Activated naive CD4-positive, alpha-beta T cell treated with anti-CD3 and anti-CD28 coated beads for 36 hours (primary cell): ENCODE data around the gene CERK. TPM values are rescaled to one million over a fixed set of nuclear protein-coding genes. Genes with fewer than 3 reads are reported as not detected.
A peak's percentile ranks its signal among the peaks of the same experiment; 100 is the strongest.
"Not testable (repeated sequence)": the region's sequence is repeated elsewhere in the genome, so short reads cannot be mapped to it uniquely, and the experiment has no call there.

Source experiments
- CTCF ChIA-PET: fragments of 350-600 bp; sonication (Branson Sonifier 250); formaldehyde crosslinking; loops from one replicate; lab custom pipeline; 2021; ENCODE audit warnings: antibody characterized with exemption; lab: Charles Lee
- DNase-seq: peaks from one replicate; pipeline ENCODE4 v3.0.0-alpha.2; 2020
- H3K27ac Mint-ChIP-seq: one replicate; pipeline ENCODE4 v1.8.0; 2021; ENCODE audit warnings: mild to moderate bottlenecking, mixed read lengths
- H3K27me3 Mint-ChIP-seq: one replicate; pipeline ENCODE4 v1.8.0; 2021; ENCODE audit warnings: low read depth, mixed read lengths
- H3K36me3 Mint-ChIP-seq: one replicate; pipeline ENCODE4 v1.8.0; 2021; ENCODE audit warnings: low read depth, mixed read lengths
- H3K4me1 Mint-ChIP-seq: one replicate; pipeline ENCODE4 v1.8.0; 2021; ENCODE audit warnings: low read depth, mixed read lengths
- H3K4me3 Mint-ChIP-seq: one replicate; pipeline ENCODE4 v1.8.0; 2021; ENCODE audit warnings: mild to moderate bottlenecking, moderate library complexity, mixed read lengths
- H3K9me3 Mint-ChIP-seq: one replicate; pipeline ENCODE4 v1.8.0; 2021; ENCODE audit warnings: mixed read lengths
- intact Hi-C: fragments of 100-400 bp; cut with micrococcal nuclease; formaldehyde crosslinking; loops from one replicate; pipeline ENCODE4 v1.15.1; 2023
- total RNA-seq, 2 experiments: library from RNA; stranded (reverse); gene quantifications; one replicate each; pipeline ENCODE4 v1.2.3, GENCODE V29; 2021

Gene CERK
- total RNA-seq, 2 experiments from 2014 or later = 32.6 to 34.9 TPM

DNA sequence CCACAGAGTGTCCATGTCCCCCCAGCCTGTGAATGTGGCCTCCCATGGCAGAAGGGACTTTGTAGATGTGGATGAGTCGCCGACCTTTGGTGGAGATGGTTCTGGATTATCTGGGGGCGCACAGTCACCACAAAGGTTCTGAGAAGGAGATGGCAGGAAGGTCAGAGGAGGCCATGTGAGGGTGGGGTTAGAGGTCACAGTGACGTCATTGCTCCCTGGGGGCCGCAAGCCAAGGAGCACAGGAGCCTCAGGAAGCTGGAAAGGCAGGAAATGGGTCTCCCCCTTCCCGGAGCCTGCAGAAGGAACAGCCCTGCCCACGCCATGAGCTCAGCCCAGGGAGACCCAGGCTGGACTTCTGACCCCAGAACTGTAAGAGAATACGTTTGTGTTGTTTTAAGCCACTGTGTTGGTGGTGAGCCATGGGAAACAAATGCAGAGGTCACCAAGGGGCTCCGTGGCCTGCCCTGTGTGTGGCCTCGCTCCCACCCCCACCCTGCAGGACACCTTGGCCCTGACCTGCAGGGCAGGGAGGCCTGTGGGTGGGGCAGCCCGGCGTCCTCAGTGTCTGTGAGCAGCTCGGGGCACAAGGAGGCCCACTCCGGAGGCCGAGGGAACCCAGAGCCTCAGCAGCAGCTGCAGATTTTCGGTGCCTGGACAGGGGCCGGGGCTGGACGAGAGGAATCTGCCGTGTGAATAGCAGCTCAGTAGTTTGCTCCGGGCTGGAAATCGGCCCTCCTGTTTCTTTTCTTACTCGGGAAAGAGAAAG is 85.8 kb downstream of the CERK start:
- CTCF ChIA-PET = interaction anchor here (1.1 kb wide), 1 partner anchor 88 kb away, joined by 4 read pairs; no protein-coding TSS in a partner anchor
- no peak overlapping the region for H3K4me3 Mint-ChIP-seq
- H3K9me3 Mint-ChIP-seq = no peaks in the 10 kb centered on the region

DNA sequence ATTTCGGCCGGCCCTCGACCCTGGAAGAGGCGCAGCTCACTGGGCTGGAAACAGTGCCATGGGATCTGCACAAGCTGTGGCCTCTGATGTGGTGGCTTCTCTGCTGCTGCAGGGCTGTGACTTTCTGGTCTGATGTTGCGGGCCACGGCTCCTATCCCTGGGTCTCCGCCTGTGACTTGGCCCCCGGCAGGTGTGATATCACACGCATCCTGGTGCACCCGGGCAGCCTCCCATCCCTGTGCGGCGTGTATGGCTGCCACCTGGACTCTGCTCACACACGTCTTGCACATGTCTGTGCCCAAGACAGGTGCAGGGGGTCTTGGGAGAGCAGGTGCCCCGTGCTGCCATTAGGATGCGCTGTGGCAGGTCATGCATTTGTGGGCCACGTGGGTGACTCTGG is 86.7 kb downstream of the CERK start:
- no peaks in the 10 kb centered on the region for H3K27me3 Mint-ChIP-seq
- H3K4me3 Mint-ChIP-seq = no peak overlapping the region
- no peak for DNase-seq
- H3K9me3 Mint-ChIP-seq = no peaks in the 10 kb centered on the region
- H3K4me1 Mint-ChIP-seq = peaks cover 24% of the 10 kb centered on the region
- H3K36me3 Mint-ChIP-seq = peaks cover 2% of the 10 kb centered on the region
- H3K27ac Mint-ChIP-seq = no peak overlapping the region
- CTCF ChIA-PET = no interaction called here
- intact Hi-C loops = no loop called here

More for the DNA sequence above, 85.8 kb downstream of the CERK start:
- Mint-ChIP-seq H3K36me3 (peaks cover 2% of the 10 kb centered on the region), H3K27ac (peak overlapping the region; percentile 6), H3K27me3 (no peaks in the 10 kb centered on the region), H3K4me1 (peaks cover 24% of the 10 kb centered on the region)
- intact Hi-C loops = no loop called here
- peak; percentile 18 for DNase-seq

DNA sequence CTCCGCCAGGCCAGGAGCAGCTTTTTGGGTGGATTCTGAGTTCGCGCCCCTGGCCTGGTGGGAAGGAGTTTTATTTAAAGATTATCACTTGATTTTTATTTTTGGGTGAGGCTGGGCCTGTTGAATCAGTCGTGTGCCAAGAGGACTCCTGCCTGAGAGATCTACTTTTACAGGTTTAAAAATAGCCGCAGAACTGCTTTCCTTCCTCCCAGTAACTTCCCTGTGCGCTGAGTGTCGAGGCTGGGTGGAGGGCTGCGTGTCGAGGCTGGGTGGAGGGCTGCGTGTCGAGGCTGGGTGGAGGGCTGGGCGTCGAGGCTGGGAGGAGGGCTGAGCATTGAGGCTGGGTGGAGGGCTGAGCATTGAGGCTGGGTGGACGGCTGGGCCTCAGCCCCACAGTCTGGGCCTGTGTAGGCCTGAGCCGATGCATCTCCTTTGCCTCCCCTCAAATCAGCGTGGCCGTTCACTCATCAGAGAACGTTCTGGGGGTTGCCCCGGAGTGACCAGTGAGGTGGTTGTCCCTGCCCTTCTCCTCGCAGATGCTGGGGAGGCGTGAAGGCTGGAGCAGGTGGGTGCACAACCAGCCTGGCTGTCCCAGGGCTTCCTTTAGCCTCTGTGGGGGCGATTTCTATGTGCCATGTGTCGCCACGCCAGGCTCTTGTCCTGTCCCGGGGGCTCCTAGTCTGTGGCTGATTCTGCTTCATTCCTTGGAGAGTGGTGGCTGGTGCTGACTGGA is 87.8 kb downstream of the CERK start:
- Mint-ChIP-seq H3K4me3 (no peak overlapping the region), H3K27me3 (no peaks in the 10 kb centered on the region), H3K9me3 (no peaks in the 10 kb centered on the region), H3K27ac (no peak overlapping the region), H3K4me1 (peaks cover 24% of the 10 kb centered on the region), H3K36me3 (peaks cover 2% of the 10 kb centered on the region)
- intact Hi-C loops = no loop called here
- DNase-seq = no peak
- CTCF ChIA-PET = no interaction called here

DNA sequence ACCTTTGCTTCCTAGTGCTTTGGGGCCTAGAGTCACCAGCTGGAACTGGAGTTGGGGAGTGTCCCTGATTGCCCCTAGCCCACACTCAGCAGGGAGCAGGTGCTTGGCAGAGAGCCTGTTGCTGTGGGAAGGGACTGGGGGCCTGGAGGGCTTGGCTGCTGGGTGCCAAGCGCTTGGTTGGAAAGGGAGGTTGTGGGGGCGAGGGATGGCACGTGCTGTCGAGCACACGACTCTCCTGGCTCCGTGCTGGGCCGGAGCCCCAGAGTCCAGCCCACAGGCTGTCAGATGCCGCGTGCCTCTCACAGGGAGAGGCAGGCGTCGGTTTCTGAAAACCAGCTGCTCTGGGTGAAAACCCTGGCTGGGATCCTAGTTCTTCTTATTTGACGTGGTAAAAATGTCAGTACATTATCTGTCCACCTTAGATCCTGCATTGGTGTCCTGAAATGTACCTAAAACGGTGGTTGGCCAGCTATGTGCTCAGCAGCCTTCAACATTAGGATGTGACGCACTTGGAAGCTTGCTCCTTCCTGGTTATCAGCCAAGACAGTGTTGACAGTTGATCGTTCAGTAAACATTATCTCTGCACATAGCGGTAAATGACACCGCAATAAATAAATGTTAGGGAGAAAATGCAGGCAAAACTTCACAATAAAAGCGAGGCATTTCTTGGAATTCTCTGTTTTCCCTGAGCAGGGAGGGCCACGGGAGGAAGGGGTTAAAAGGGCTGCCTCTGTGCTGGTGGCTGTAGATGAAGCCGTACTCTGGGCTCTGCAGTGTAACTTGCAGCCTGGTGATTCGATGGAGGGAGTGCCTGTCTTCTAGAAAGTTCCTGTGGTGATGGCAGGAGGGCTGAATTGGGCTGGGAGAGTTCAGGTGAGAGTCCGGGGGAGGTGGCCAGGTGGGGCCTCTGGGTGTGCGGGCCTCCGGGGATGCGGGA is 88.6 kb downstream of the CERK start:
- Mint-ChIP-seq H3K4me3 (no peak overlapping the region), H3K27me3 (no peaks in the 10 kb centered on the region), H3K9me3 (no peaks in the 10 kb centered on the region), H3K27ac (no peak overlapping the region), H3K4me1 (peaks cover 20% of the 10 kb centered on the region), H3K36me3 (peaks cover 2% of the 10 kb centered on the region)
- CTCF ChIA-PET = no interaction called here
- no peak for DNase-seq
- intact Hi-C loops = no loop called here

DNA sequence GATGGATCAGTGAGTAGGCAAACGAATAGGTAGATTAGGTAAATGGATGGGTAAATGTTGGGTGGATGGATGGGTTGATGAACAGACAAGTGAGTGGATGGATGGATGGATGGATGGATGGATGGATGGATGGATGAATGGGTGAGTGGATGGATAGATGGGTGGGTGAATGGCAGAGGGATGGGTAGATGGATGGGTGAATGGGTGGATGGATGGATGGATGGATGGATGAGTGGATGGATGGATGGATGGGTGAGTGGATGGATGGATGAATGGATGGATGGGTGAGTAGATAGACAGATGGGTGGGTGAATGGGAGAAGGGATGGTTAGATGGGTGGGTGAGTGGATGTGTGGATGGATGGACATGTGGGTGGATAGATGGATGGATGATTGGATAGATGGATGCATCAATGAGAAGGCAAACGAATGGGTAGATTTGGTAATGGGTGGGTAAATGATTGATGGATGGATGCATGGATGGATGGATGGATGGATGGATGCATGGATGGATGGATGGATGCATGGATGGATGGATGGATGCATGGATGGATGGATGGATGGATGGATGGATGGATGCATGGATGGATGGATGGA is 89.7 kb downstream of the CERK start:
- H3K4me3 Mint-ChIP-seq, DNase-seq, H3K36me3 Mint-ChIP-seq, H3K9me3 Mint-ChIP-seq, H3K27me3 Mint-ChIP-seq, H3K27ac Mint-ChIP-seq, CTCF ChIA-PET, intact Hi-C loops: not testable (repeated sequence)
- H3K4me1 Mint-ChIP-seq = peaks cover 15% of the 10 kb centered on the region

DNA sequence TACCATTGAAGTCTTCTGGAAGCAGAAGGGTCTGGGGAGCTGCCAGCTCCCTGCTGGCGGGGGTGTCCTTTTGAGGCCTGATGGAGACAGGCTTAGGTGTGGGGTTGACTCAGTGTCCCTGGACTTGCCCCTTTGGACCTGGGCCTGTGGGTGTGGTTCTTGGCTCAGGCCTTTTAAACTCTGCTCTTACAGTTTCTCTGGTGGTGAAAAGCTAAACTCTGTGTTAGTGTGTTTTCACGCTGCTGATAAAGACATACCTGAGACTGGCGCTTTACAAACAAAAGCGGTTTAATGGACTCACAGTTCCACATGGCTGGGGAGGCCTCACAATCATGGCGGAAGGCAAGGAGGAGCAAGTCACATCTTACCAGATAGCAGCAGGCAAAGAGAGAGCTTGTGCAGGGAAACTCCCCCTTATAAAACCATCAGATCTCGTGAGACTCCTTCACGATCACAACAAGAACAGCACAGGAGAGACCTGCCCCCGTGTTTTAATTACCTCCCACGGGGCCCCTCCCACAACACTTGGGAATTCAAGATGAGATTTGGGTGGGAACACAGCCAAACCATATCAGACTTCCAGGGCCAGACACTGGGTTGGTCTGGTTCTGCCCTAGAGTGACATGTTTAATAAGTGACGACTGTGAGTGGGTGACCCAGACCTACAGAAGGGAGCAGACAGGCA is 91.4 kb downstream of the CERK start:
- intact Hi-C loops = no loop called here
- Mint-ChIP-seq H3K4me3 (no peak overlapping the region), H3K9me3 (no peaks in the 10 kb centered on the region)

DNA sequence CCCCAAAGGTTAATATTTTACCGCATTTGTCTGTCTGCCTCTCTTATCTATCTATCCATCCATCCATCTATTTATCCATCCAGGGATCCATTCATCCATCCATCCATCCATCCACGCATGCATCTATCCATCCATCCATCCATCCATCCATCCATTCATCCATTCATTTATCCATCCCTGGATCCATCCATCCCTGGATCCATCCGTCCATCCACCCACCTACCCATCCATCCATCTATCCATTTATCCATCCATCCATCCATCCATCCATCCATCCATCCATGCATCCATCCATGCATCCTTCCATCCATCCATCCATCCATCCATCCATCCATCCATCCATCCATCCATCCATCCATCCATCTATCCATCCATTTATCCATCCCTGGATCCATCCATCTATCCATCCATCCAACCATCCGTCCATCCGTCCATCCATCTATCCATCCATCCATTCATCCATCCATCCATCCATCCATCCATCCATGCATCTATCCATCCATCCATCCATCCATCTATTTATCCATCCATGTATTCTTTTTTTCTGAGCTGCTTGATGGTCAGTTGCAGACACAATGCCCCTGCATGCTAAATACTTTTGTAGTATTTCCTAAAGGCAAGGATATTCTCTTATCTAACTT is 95.1 kb downstream of the CERK start:
- CTCF ChIA-PET = not testable (repeated sequence)

More for the DNA sequence above, 91.4 kb downstream of the CERK start:
- Mint-ChIP-seq H3K27ac (no peak overlapping the region), H3K27me3 (no peaks in the 10 kb centered on the region), H3K4me1 (peaks cover 3% of the 10 kb centered on the region), H3K36me3 (no peaks in the 10 kb centered on the region)
- DNase-seq = no peak
- CTCF ChIA-PET = interaction anchor here (0.6 kb wide), 1 partner anchor 105 kb away, joined by 4 read pairs; no protein-coding TSS in a partner anchor

DNA sequence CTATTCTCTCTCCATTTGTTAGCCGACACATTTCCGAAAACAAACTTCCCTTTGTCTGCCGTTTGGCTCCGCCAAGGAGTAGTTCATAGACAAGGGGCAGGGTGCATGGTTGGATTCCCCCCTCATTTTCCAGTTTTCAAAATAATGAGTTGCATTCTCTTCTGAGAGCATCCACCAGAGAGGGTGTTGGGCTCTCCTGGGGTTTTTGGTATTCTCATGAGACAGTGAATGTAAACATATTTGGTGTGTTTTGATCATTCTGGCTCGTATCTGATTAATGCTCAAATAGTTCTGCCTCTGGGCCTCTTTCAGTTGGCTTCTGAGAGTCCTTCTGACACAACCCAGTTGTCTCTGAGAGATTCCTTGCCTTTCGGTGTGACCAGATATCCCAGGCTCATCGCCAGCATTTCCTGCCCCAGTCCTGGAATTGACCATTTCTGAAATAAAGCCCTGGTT is 96.2 kb downstream of the CERK start:
- Mint-ChIP-seq H3K4me1 (no peaks in the 10 kb centered on the region), H3K27me3 (no peaks in the 10 kb centered on the region), H3K36me3 (no peaks in the 10 kb centered on the region), H3K4me3 (no peak overlapping the region), H3K9me3 (no peaks in the 10 kb centered on the region), H3K27ac (no peak overlapping the region)
- CTCF ChIA-PET = no interaction called here
- intact Hi-C loops = no loop called here
- DNase-seq = no peak

More for the DNA sequence above, 95.1 kb downstream of the CERK start:
- H3K36me3 Mint-ChIP-seq, intact Hi-C loops, H3K9me3 Mint-ChIP-seq, H3K4me1 Mint-ChIP-seq, DNase-seq, H3K27me3 Mint-ChIP-seq, H3K4me3 Mint-ChIP-seq, H3K27ac Mint-ChIP-seq: not testable (repeated sequence)

DNA sequence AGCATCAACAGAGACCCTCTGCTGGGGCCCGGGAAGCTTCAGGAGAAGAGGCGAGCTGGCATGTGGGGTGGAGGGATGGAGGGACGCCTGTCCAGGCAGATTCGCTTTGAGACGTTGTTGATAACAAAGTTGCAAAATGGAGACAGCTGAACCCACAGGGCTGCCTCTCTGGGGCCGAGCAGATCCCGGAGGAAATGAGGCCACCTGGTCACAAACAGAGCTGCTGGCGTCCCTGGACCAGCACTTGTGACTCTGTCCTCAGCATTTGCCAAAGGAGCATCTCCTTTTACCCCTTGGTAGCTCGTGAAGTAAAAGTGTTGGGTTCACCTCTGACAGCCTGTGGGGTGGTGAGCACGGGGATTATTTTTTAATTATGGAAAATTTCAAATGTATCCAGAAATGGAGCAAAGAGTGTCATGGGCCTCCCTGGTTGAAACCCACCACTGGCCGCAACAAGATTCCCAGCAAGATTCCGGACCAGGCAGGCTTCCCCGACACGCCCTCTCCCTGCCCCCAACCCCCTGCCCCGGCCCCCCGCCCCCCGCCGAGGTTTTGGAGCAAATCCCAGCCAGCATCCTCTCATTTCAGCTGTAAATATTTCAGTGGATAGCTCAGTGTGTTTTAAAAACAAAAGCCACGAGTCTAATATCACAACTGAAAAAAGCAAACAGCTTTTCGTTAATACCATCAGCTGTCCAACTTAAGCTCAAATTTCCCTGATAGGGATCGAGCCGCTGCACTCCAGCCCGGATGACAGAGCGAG is 97.6 kb downstream of the CERK start:
- Mint-ChIP-seq H3K4me3 (no peak overlapping the region), H3K9me3 (no peaks in the 10 kb centered on the region), H3K27me3 (no peaks in the 10 kb centered on the region), H3K4me1 (no peaks in the 10 kb centered on the region), H3K36me3 (no peaks in the 10 kb centered on the region), H3K27ac (no peak overlapping the region)
- DNase-seq = no peak
- intact Hi-C loops = no loop called here
- CTCF ChIA-PET = interaction anchor here (1.0 to 1.1 kb wide), 2 partner anchors 81 to 118 kb away, joined by 3 read pairs; no protein-coding TSS in a partner anchor

DNA sequence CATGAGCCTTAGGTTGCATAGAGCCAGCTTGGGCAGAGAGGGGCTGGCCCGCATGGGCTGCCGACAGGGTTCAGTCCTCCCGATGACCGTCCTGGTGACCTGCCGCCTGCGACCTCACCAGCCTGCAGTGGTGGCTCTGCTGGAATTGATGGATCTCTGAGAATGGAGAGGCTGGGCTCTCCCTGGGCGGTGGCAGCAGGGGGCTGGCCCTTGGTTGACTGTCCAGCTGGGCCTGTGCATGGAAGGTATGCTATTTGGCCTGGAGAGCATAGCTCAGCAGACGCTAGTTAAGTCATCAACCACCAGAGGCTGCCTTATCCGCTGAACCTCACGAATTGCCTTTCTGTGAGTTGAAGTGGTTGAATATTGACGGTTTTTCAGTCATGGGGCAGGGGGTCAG is 98.2 kb downstream of the CERK start:
- no peak for DNase-seq
- CTCF ChIA-PET = interaction anchor here (1.0 kb wide), 1 partner anchor 119 kb away, joined by 3 read pairs; no protein-coding TSS in a partner anchor
- H3K27ac Mint-ChIP-seq = no peak overlapping the region
- intact Hi-C loops = no loop called here
- H3K4me1 Mint-ChIP-seq = no peaks in the 10 kb centered on the region
- no peaks in the 10 kb centered on the region for H3K36me3 Mint-ChIP-seq
- H3K4me3 Mint-ChIP-seq = no peak overlapping the region
- no peaks in the 10 kb centered on the region for H3K9me3 Mint-ChIP-seq
- H3K27me3 Mint-ChIP-seq = no peaks in the 10 kb centered on the region
